NK-92 (cell line): ENCODE measurements around the gene ZNF501.

ENCODE experiments used
- DNase-seq: peaks from one replicate; lab custom pipeline; 2025; ENCODE audit not compliant: unreplicated experiment; lab: John Stamatoyannopoulos, UW

The ZNF501 gene

GRCh38 chr3:44729384-44729910 is at the start of gene ZNF501:
TSS of gene ZNF501 (plus strand) at chr3:44729635. CDS start at chr3:44734422, 4,787 bp downstream.
- peak; percentile 7 for DNase-seq

GRCh38 chr3:44680921-44681455 is 48.4 kb upstream of the ZNF501 start:
- DNase-seq, result no peak

GRCh38 chr3:44682182-44682896 is 47.1 kb upstream of the ZNF501 start:
- no peak for DNase-seq

- no peak for DNase-seq
These were observed 44.2 kb upstream of the ZNF501 start for GRCh38 chr3:44685128-44685800.

GRCh38 chr3:44687898-44688297 is 41.5 kb upstream of the ZNF501 start:
- no peak for DNase-seq

- DNase-seq, result no peak
These were observed 16.9 kb upstream of the ZNF501 start, which contains the start of gene ZNF502 for GRCh38 chr3:44712455-44713075. TSS of gene ZNF502 (plus strand) at chr3:44712660. CDS start at chr3:44720262, 7,602 bp downstream.

GRCh38 chr3:44721231-44722102 is 8.0 kb upstream of the ZNF501 start:
- DNase-seq, result no peak

- DNase-seq, result no peak
These were observed 7.4 kb upstream of the ZNF501 start for GRCh38 chr3:44722103-44722401.

GRCh38 chr3:44734646-44735168 is 5.3 kb downstream of the ZNF501 start:
- DNase-seq, result no peak

- no peak for DNase-seq
These were observed 31.6 kb downstream of the ZNF501 start for GRCh38 chr3:44761101-44761423.

GRCh38 chr3:44761424-44762169 is 32.2 kb downstream of the ZNF501 start, which contains the start of the genes KIAA1143 and KIF15:
TSS of gene KIAA1143 (minus strand) at chr3:44761619. CDS start at chr3:44761602, 17 bp downstream.
TSS of gene KIF15 (plus strand) at chr3:44761794. CDS start at chr3:44761866, 72 bp downstream.
- DNase-seq, result peak; percentile 56

- no peak for DNase-seq
These were observed 32.8 kb downstream of the ZNF501 start for GRCh38 chr3:44762170-44762677.

GRCh38 chr3:44762690-44763089 is 33.3 kb downstream of the ZNF501 start:
- no peak for DNase-seq

GRCh38 chr3:44764248-44764647 is 34.8 kb downstream of the ZNF501 start:
- DNase-seq, result no peak

GRCh38 chr3:44771424-44772098 is 42.1 kb downstream of the ZNF501 start:
- DNase-seq, result no peak

- DNase-seq, result no peak
These were observed 42.6 kb downstream of the ZNF501 start for GRCh38 chr3:44772099-44772442.

- DNase-seq, result no peak
These were observed 53.5 kb downstream of the ZNF501 start for GRCh38 chr3:44782891-44783290.
